Measurements from ENCODE around the gene SND1.

- TF ChIP-seq POLR2AphosphoS5 (IDR thresholded peaks at IDR 0.05; ENCODE audit: low read depth, low read length) (no peak), POLR2A (IDR thresholded peaks at IDR 0.05; ENCODE audit: low read depth, low read length) (no peak)
Measured at GRCh38 chr7:127794551-127794950, 142.6 kb downstream of the SND1 start.

Measured in GM12892 (cell line).